ENCODE data around the gene CORO2A.
"Not testable (repeated sequence)": the region's sequence is repeated elsewhere in the genome, so short reads cannot be mapped to it uniquely, and the experiment has no call there.

The CORO2A gene

DNA sequence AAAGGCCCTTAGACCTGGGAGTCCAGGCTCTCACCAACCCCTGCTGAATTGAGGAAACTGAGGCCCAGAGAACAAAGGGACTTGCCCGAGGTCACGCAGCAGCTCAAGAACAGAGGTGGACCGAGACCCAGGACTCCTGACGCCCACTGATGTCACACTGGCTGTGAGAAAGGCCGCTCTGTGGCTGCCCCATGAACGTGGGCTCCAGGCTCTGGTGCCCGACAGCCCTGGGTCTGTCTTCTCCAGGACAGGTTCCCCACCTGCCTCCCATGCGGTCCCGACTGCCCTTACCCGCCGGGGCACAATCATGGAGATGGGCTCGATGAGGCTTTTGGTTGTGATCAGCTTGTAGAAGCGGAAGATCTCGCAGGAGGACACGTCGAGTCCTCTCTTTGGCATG lies 64.1 kb downstream of the CORO2A start:
- TF ChIP-seq, protein P1, sequence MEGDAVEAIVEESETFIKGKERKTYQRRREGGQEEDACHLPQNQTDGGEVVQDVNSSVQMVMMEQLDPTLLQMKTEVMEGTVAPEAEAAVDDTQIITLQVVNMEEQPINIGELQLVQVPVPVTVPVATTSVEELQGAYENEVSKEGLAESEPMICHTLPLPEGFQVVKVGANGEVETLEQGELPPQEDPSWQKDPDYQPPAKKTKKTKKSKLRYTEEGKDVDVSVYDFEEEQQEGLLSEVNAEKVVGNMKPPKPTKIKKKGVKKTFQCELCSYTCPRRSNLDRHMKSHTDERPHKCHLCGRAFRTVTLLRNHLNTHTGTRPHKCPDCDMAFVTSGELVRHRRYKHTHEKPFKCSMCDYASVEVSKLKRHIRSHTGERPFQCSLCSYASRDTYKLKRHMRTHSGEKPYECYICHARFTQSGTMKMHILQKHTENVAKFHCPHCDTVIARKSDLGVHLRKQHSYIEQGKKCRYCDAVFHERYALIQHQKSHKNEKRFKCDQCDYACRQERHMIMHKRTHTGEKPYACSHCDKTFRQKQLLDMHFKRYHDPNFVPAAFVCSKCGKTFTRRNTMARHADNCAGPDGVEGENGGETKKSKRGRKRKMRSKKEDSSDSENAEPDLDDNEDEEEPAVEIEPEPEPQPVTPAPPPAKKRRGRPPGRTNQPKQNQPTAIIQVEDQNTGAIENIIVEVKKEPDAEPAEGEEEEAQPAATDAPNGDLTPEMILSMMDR (IDR thresholded peaks at IDR 0.05; ENCODE audit: low read depth, low read length, missing control alignments): no peak
- H3K4me3 ChIP-seq (ENCODE audit: low read depth, low read length): no peak overlapping the region
- DNase-seq (ENCODE audit: low read depth): no peak

DNA sequence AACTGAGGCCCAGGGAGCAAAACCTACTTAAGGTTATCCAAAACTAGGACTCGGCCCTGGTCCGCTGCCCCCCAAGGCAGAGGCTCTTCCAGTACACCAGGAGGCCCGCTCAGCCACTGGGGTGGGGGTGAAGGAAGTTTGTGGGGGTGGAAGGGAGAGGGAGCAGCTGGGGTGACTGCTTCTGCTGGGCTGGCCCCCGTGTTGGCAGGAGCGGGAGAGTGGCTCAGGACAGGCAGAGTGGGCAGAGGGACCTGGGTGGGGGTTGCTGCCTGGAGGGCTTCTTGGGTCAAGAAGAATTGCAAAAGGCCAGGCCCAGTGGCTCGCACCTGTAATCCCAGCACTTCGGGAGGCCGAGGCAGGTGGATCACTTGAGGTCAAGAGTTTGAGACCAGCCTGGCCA lies 65.2 kb downstream of the CORO2A start:
- no peak for DNase-seq (ENCODE audit: low read depth)
- TF ChIP-seq, protein P1 (IDR thresholded peaks at IDR 0.05; ENCODE audit: low read depth, low read length, missing control alignments): no peak
- no peak overlapping the region for H3K4me3 ChIP-seq (ENCODE audit: low read depth, low read length)

DNA sequence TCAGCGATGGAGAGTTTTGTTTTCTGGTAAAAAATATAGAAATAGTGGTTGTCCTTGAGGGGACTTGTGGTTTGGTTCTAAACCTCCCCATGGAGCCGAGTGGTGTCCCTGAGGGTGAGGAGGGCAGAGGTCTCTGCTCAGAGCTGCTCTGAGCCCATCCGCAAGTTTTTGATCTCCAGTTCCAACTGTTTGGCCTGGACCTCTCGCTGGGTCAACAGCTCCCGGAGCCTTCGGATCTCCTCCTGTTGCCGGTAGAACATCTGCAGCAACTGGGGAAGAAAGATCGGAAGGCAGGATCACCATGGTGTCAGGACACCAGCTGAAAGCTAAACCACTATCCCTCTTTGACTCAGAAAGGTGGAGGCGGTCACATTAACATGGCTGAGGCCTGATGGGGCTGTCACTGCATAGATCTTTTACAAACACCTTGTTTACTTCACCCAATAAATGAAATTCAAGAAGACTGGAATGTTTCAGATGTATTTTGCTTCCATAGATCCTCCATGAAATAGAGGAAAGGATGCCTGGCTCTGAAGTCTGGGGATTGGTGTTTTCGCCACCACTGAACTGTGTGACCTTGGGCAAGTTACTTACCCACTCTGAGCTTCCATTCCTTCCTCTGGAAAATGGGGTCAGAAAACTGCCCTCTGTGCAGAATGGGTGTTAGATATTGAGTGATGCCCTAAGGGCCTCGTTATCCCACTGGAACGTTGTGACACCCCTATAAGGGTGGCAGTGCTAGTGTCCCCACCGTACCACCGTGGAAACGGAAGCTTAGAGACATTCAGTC lies 67.6 kb downstream of the CORO2A start:
- DNase-seq (ENCODE audit: low read depth): no peak
- no peak overlapping the region for H3K4me3 ChIP-seq (ENCODE audit: low read depth, low read length)
- TF ChIP-seq, protein P1 (IDR thresholded peaks at IDR 0.05; ENCODE audit: low read depth, low read length, missing control alignments): no peak

DNA sequence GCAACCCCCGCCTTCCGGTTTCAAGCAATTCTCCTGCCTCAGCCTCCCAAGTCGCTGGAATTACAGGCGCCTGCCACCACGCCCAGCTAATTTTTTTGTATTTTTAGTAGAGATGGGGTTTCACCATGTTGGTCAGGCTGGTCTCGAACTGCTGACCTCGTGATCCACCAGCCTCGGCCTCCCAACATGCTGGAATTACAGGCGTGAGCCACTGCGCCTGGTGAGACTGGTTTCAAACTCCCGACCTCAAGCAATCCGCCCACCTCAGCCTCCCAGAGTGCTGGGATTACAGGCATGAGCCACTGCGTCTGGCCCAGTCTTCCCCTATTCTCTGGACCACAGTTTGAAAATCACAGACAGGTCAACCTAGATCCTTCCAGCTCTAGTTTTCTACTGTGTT lies 68.3 kb downstream of the CORO2A start:
- H3K4me3 ChIP-seq (ENCODE audit: low read depth, low read length); DNase-seq (ENCODE audit: low read depth): not testable (repeated sequence)

DNA sequence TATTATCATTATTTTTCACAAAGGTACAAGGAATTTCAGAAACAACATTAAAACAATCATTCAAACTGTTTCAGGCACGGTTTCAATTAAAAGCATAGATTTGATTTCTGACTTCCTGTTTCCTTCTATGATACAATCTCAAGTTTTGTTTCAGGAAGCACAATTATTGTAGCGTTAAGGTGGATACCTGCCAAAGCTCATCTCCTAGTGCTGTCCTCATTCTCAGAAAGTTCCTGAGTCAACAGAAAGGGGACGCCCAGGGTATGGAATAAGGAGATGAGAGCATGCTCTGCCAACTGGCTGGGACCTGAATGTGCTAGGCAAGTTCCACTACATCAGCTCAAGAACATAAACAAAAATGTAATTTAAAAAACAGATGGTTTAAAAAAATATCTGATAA lies 71.4 kb downstream of the CORO2A start:
- no peak overlapping the region for H3K4me3 ChIP-seq (ENCODE audit: low read depth, low read length)
- TF ChIP-seq, protein P1 (IDR thresholded peaks at IDR 0.05; ENCODE audit: low read depth, low read length, missing control alignments): no peak
- no peak for DNase-seq (ENCODE audit: low read depth)

DNA sequence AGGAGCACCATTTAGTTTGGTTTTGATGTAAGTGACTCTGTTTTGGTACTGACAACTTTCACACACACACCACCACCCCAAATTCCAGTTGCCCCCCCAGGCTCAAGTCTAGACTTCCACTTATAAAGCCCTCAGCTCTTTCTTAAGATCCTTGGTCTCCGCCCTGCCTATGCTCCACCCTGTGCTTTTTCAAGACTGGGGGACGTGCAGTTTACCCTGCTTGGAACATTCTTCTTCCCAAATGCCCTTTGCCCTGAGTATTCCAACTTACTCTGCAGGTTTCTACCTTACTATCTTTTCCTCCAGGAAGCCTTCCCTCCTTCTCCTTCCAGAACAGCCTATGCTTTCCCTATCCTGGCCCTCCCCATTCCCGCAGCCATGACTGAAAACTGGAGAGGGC lies 72.0 kb downstream of the CORO2A start:
- DNase-seq (ENCODE audit: low read depth): no peak
- H3K4me3 ChIP-seq (ENCODE audit: low read depth, low read length): no peak overlapping the region
- TF ChIP-seq, protein P1 (IDR thresholded peaks at IDR 0.05; ENCODE audit: low read depth, low read length, missing control alignments): no peak

DNA sequence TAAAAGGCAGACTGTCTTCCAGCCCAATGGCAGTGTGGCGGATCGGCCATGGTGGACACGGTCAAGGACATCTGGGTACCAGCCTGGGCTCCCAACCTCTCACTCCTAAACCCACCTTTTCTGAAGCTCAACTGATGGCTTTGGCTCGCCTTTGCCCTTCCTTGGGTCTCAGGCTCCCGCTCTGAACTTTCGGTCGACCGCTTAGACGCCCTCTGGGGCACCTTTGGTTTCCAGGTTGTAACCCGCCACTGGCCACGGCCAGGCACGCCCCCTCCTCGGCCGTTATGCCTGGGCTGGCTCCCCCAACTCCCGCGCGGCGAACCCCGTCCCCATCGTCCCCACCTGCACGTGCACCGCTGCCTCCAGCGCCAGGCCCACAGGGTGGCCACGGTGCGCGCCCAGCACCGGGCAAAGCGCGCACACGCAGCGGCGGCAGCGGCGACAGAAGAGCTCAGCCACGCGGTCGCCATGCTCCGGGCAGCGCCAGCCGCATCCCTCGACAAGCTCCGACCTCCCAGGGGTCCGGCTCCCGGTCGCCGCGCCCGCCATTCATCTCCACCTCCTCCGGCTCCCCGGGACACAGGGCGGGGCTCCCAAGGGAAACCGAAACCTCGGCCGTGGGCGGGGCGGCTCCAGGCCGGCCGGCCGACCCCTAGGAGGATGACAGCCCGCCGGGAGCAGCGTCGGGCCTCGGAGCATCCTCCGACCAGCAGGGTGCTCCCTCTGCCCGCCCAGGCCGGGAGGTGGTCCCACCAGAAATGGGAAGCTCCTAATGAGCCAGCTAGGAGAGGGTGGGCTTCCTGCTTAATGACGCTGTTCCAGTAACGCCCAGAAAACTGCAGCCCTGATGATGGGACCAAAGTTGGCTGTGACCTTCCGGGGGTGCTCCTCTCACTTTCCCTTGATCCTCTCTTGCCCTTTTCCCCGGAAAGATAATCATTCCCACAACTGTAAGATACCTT lies 73.5 kb downstream of the CORO2A start, which contains the start of gene TRIM14:
TSS of gene TRIM14 (minus strand) at position 583 of the 962 bp plus-strand sequence. CDS start at position 549, 34 bp downstream.
- H3K4me3 ChIP-seq (ENCODE audit: low read depth, low read length): peak within 1 kb of the TSS; percentile 91
- TF ChIP-seq, protein P1 (IDR thresholded peaks at IDR 0.05; ENCODE audit: low read depth, low read length, missing control alignments): peak; percentile 31
- no peak for DNase-seq (ENCODE audit: low read depth)

All from GM12864 (cell line).